PC-9 (cell line): ENCODE data around the gene CPSF4L. TPM values are rescaled to one million over a fixed set of nuclear protein-coding genes. Genes with fewer than 3 reads are reported as not detected.

ENCODE experiments used
- BruUV-seq: library from RNA; stranded (reverse); fragments of 400-500 nt; replicated peaks from 2 replicates; lab custom pipeline; 2021; lab: Mats Ljungman, UMichigan
- CTCF ChIA-PET: fragments of 300-600 bp; sonication (Branson Sonifier 250); formaldehyde crosslinking; loops from one replicate; lab custom pipeline; 2022; ENCODE audit warnings: antibody characterized with exemption; lab: Charles Lee
- POLR2A ChIA-PET: fragments of 300-600 bp; sonication (Branson Sonifier 250); formaldehyde crosslinking; loops from one replicate; lab custom pipeline; 2022; ENCODE audit warnings: antibody characterized with exemption; ENCODE audit not compliant: unreplicated experiment; lab: Charles Lee
- DNase-seq, 2 experiments: peaks; one replicate each; pipeline versions ENCODE4 v3.0.0 to v3.0.0-alpha.2; 2015 to 2022; ENCODE audit warnings: mixed read lengths in 1 of 2
- H2AFZ ChIP-seq: fragments of 200-600 bp; sonication (generic); 2 replicates; pipeline ENCODE4 v1.8.1; 2017; ENCODE audit warnings: antibody characterized with exemption
- H3F3A ChIP-seq: fragments of 200-600 bp; sonication (generic); 2 replicates; pipeline ENCODE4 v1.8.1; 2017; ENCODE audit warnings: antibody characterized with exemption, mild to moderate bottlenecking, low read depth; ENCODE audit not compliant: insufficient read depth
- H3K27ac ChIP-seq: fragments of 200-600 bp; sonication (generic); 2 replicates; pipeline ENCODE4 v1.6.1; 2016; ENCODE audit warnings: mixed run types
- H3K27me3 ChIP-seq: fragments of 200-600 bp; sonication (generic); 2 replicates; pipeline ENCODE4 v1.6.1; 2016; ENCODE audit warnings: low read depth, mixed run types; ENCODE audit not compliant: insufficient read depth
- H3K36me3 ChIP-seq: fragments of 200-600 bp; sonication (generic); 2 replicates; pipeline ENCODE4 v1.6.1; 2016; ENCODE audit warnings: low read depth, mixed run types
- H3K4me1 ChIP-seq: fragments of 200-600 bp; sonication (generic); replicated peaks from 2 replicates; pipeline ENCODE4 v1.6.1; 2016; ENCODE audit warnings: mixed run types; ENCODE audit not compliant: insufficient read depth
- H3K4me2 ChIP-seq: fragments of 200-600 bp; sonication (generic); 2 replicates; pipeline ENCODE4 v1.6.1; 2017; ENCODE audit warnings: mixed run types
- H3K4me3 ChIP-seq: fragments of 200-600 bp; sonication (generic); 2 replicates; pipeline ENCODE4 v1.6.1; 2016; ENCODE audit warnings: mixed run types
- H3K79me2 ChIP-seq: fragments of 200-600 bp; sonication (generic); 2 replicates; pipeline ENCODE4 v1.6.1; 2017; ENCODE audit warnings: low read depth, mixed run types
- H3K9me2 ChIP-seq: fragments of 200-600 bp; sonication (generic); 2 replicates; pipeline ENCODE4 v1.8.1; 2017; ENCODE audit warnings: mild to moderate bottlenecking; ENCODE audit not compliant: insufficient read depth
- H3K9me3 ChIP-seq: fragments of 200-600 bp; sonication (generic); 2 replicates; pipeline ENCODE4 v1.8.1; 2016; ENCODE audit warnings: low read depth; ENCODE audit not compliant: insufficient read depth
- H4K20me1 ChIP-seq: fragments of 200-600 bp; sonication (generic); 2 replicates; pipeline ENCODE4 v1.8.1; 2017; ENCODE audit not compliant: insufficient read depth
- EZH2 ChIP-seq: fragments of 200-600 bp; sonication (generic); IDR thresholded peaks from 2 replicates; pipeline ENCODE4 v1.8.0; 2017; ENCODE audit warnings: antibody characterized with exemption, low read depth
- intact Hi-C: fragments of 100-400 bp; cut with micrococcal nuclease; formaldehyde crosslinking; loops from one replicate; pipeline ENCODE4 v1.10.0; 2022; ENCODE audit not compliant: unreplicated experiment
- total RNA-seq: library from RNA; stranded (reverse); gene quantifications from 2 replicates; pipeline ENCODE4 v1.2.3, GENCODE V29; 2021
- TF ChIP-seq, protein P1 (sequence below): fragments of 200-600 bp; sonication (generic); conservative IDR thresholded peaks from 2 replicates; pipeline ENCODE4 v1.6.1; 2017; ENCODE audit warnings: mixed run types, antibody characterized with exemption, mild to moderate bottlenecking, moderate library complexity

The CPSF4L gene
- total RNA-seq, 1 experiment from 2014 or later, result 0.52 TPM

DNA sequence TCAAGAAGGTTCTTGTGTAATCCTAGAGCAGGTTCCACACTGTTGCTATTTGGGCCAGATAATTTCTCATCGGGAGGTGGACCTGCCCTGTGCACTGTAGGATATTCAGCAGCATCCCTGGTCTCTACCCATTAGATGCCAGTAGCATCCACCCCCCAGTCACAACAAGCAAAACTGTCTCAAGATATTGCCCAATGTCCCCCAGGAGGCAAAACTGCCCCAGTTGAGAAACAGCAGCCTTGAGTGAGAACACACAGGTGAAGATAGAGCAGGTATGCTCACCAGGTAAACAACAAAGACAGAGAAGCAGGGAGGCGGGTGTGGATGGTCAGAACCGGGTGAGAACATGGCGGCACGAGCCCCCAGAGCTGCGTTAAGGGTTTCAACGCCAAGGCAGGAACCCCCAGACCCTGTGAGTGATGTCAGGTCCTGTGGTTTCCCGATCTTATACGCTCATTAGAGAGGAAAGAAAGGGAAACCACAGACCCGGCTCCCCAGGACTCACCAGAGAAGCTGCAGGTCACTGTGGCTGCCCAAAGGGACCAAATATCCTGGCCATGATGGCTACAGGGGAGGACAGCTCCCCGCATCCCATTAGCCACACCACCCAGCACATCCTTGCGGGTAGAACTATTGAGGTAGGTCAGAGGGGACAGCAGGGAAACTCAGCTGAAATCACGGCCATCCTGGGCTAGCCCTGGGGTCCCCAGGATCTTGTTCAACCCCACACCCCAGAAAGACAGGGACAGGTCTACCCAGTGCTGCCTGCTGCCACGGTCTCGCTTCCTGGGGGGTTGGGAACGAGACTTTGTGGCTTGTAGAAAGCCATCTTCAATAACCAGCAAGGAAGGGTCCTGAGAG, 28.9 kb upstream of the CPSF4L start:
- H3K4me1 ChIP-seq, result peaks cover 88% of the 10 kb centered on the region

DNA sequence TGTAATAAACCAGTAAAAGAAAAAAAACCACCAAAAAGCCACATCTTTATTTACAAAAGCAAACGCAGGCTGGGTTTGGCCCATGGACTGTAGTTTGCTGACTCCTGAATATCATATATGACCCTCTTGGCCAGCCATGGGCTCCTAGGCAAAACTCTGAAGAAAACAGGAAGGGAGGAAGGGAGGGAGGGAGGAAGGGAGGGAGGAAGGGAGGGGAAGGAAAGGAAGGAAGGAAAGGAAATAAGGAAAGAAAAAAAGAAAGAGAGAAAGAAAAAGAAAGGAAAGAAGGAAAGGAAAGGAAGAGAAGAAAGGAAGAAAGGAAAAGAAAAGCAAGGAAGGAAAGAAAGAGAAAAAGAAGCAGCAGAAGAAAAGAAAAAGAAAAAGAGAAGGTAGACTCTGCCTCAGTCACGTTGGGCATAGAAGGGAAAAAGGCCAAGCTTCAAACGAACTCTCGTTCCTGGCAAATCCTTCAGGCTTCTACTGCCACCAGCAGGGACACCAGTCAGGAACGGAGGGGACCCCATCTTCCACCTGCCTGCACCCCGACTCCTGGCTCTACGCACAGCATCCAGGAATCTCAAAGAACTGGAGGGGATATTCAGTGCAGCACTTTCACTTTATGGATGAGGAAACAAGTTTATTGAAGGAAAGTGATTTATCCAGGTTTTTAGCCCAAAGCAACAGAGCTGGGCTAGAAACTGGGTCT, 28.0 kb upstream of the CPSF4L start:
- Histone ChIP-seq H3K9me2 (no peaks in the 10 kb centered on the region), H3K4me2 (peak overlapping the region; percentile 89), H3K36me3 (peaks cover 15% of the 10 kb centered on the region; the same call in 1 of the 2 replicates), H3K27ac (peak overlapping the region; percentile 99), H3K9me3 (no peaks in the 10 kb centered on the region), H4K20me1 (peaks cover 33% of the 10 kb centered on the region), H3K4me1 (peaks cover 79% of the 10 kb centered on the region), H3K4me3 (no peak overlapping the region; the same call in 1 of the 2 replicates), H3K27me3 (no peaks in the 10 kb centered on the region), H3K79me2 (peaks cover 88% of the 10 kb centered on the region), H3F3A (peaks cover 63% of the 10 kb centered on the region), H2AFZ (no peak overlapping the region)
- no peak for TF ChIP-seq EZH2
- TF ChIP-seq, protein P1, sequence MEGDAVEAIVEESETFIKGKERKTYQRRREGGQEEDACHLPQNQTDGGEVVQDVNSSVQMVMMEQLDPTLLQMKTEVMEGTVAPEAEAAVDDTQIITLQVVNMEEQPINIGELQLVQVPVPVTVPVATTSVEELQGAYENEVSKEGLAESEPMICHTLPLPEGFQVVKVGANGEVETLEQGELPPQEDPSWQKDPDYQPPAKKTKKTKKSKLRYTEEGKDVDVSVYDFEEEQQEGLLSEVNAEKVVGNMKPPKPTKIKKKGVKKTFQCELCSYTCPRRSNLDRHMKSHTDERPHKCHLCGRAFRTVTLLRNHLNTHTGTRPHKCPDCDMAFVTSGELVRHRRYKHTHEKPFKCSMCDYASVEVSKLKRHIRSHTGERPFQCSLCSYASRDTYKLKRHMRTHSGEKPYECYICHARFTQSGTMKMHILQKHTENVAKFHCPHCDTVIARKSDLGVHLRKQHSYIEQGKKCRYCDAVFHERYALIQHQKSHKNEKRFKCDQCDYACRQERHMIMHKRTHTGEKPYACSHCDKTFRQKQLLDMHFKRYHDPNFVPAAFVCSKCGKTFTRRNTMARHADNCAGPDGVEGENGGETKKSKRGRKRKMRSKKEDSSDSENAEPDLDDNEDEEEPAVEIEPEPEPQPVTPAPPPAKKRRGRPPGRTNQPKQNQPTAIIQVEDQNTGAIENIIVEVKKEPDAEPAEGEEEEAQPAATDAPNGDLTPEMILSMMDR, result no peak
- no TSS peak for BruUV-seq
- ChIA-PET CTCF (interaction anchor here (0.6 kb wide), 1 partner anchor 26 kb away, joined by 4 read pairs; no protein-coding TSS in a partner anchor), POLR2A (interaction anchor here (0.7 kb wide), 1 partner anchor 23 kb away, joined by 3 read pairs; no protein-coding TSS in a partner anchor)
- intact Hi-C loops, result loop anchor here (5.0 kb wide), 1 partner anchor 32 kb away; no protein-coding TSS in a partner anchor
- no peak for DNase-seq

More for the DNA sequence above, 28.9 kb upstream of the CPSF4L start:
- peaks cover 73% of the 10 kb centered on the region for H3F3A ChIP-seq
- H3K79me2 ChIP-seq, result peaks cover 88% of the 10 kb centered on the region
- peaks cover 26% of the 10 kb centered on the region for H4K20me1 ChIP-seq
- no TSS peak for BruUV-seq
- no peak for TF ChIP-seq EZH2
- TF ChIP-seq, protein P1, result no peak
- peak in 1 of 2 experiments; percentile 78 for DNase-seq
- POLR2A ChIA-PET, result interaction anchor here (0.7 to 1.3 kb wide), 3 partner anchors 12 to 24 kb away, joined by 3 to 7 read pairs (median 5); no protein-coding TSS in a partner anchor
- H3K4me3 ChIP-seq, result peak overlapping the region; percentile 46; the same call in 1 of the 2 replicates
- intact Hi-C loops, result loop anchor here (1.0 to 5.0 kb wide), 2 partner anchors 33 to 80 kb away; no protein-coding TSS in a partner anchor
- H3K9me3 ChIP-seq, result no peaks in the 10 kb centered on the region
- H3K36me3 ChIP-seq, result peaks cover 6% of the 10 kb centered on the region; the same call in 1 of the 2 replicates
- no peaks in the 10 kb centered on the region for H3K9me2 ChIP-seq
- CTCF ChIA-PET, result interaction anchor here (0.6 to 1.2 kb wide), 3 partner anchors 12 to 25 kb away, joined by 3 to 4 read pairs (median 4); no protein-coding TSS in a partner anchor
- H2AFZ ChIP-seq, result no peak overlapping the region
- H3K27me3 ChIP-seq, result no peaks in the 10 kb centered on the region
- peak overlapping the region; percentile 99 for H3K27ac ChIP-seq
- peak overlapping the region; percentile 89 for H3K4me2 ChIP-seq
